NB4 (cell line): ENCODE results near the gene SLC35F2.

Source experiments
- MAX ChIP-seq: IDR thresholded peaks from 2 replicates; pipeline ENCODE4 v1.6.1; 2011; ENCODE audit warnings: low read depth, low read length
- POLR2A ChIP-seq: IDR thresholded peaks from 2 replicates; pipeline ENCODE4 v1.6.1; 2011; ENCODE audit warnings: mild to moderate bottlenecking; ENCODE audit not compliant: insufficient read length; ENCODE audit errors: extremely low read depth
- TF ChIP-seq, protein P1 (sequence below): IDR thresholded peaks from one replicate; pipeline ENCODE4 v1.5.1; 2012; ENCODE audit warnings: low read depth, low read length

- TF ChIP-seq, protein P1, sequence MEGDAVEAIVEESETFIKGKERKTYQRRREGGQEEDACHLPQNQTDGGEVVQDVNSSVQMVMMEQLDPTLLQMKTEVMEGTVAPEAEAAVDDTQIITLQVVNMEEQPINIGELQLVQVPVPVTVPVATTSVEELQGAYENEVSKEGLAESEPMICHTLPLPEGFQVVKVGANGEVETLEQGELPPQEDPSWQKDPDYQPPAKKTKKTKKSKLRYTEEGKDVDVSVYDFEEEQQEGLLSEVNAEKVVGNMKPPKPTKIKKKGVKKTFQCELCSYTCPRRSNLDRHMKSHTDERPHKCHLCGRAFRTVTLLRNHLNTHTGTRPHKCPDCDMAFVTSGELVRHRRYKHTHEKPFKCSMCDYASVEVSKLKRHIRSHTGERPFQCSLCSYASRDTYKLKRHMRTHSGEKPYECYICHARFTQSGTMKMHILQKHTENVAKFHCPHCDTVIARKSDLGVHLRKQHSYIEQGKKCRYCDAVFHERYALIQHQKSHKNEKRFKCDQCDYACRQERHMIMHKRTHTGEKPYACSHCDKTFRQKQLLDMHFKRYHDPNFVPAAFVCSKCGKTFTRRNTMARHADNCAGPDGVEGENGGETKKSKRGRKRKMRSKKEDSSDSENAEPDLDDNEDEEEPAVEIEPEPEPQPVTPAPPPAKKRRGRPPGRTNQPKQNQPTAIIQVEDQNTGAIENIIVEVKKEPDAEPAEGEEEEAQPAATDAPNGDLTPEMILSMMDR: no peak
- TF ChIP-seq POLR2A: no peak
- no peak for TF ChIP-seq MAX
These were observed 31.5 kb downstream of the SLC35F2 start for GRCh38 chr11:107827041-107827440.
